Panc1 (cell line): Measurements from ENCODE around the gene C9orf85. TPM values are rescaled to one million over a fixed set of nuclear protein-coding genes. Genes with fewer than 3 reads are reported as not detected.

ENCODE experiments used
- ATAC-seq: fragments of 200-7000 bp; cut with Tn5 transposase; 2 replicates; pipeline ENCODE4 v1.9.1; 2020; ENCODE audit warnings: mild to moderate bottlenecking, moderate library complexity
- BruUV-seq: library from RNA; stranded (reverse); fragments of 400-500 nt; replicated peaks from 2 replicates; lab custom pipeline; 2021; lab: Mats Ljungman, UMichigan
- CTCF ChIA-PET: fragments of 300-600 bp; sonication (Branson Sonifier 250); formaldehyde crosslinking; loops from one replicate; lab custom pipeline; 2022; ENCODE audit warnings: antibody characterized with exemption; lab: Charles Lee
- POLR2A ChIA-PET: fragments of 300-600 bp; sonication (Branson Sonifier 250); formaldehyde crosslinking; loops from one replicate; lab custom pipeline; 2022; ENCODE audit warnings: antibody characterized with exemption; lab: Charles Lee
- DNase-seq: peaks from one replicate; pipeline ENCODE4 v3.0.0-alpha.2; 2010; ENCODE audit warnings: low read depth, low spot score
- H3K27ac ChIP-seq: 2 replicates; pipeline ENCODE4 v1.5.1; 2011; ENCODE audit warnings: mild to moderate bottlenecking, low read length, inconsistent platforms
- H3K27me3 ChIP-seq: fragments of 200-500 bp; sonication (Bioruptor generic); 2 replicates; pipeline ENCODE4 v1.6.0; 2014; ENCODE audit warnings: low read length, inconsistent platforms; ENCODE audit not compliant: control insufficient read depth, insufficient read depth
- H3K36me3 ChIP-seq: fragments of 200-500 bp; sonication (Bioruptor generic); 2 replicates; pipeline ENCODE4 v1.5.1; 2014; ENCODE audit warnings: inconsistent platforms, mild to moderate bottlenecking, low read length, moderate library complexity; ENCODE audit not compliant: control insufficient read depth, insufficient read depth
- H3K4me1 ChIP-seq: 2 replicates; pipeline ENCODE4 v1.5.1; 2011; ENCODE audit warnings: inconsistent platforms, mild to moderate bottlenecking, low read length, moderate library complexity; ENCODE audit not compliant: control insufficient read depth, insufficient read depth
- H3K4me3 ChIP-seq, 2 experiments: 2 replicates each; pipeline ENCODE4 v1.5.1; 2011 to 2012; ENCODE audit warnings: low read depth in 2 of 2, low read length in 2 of 2, mild to moderate bottlenecking in 2 of 2, inconsistent platforms in 1 of 2, moderate library complexity in 1 of 2
- H3K9me3 ChIP-seq: fragments of 200-500 bp; sonication (Bioruptor generic); 2 replicates; pipeline ENCODE4 v1.5.1; 2014; ENCODE audit warnings: low read depth, mild to moderate bottlenecking, inconsistent platforms, low read length, moderate library complexity; ENCODE audit not compliant: control insufficient read depth, insufficient read depth
- CTCF ChIP-seq: fragments of 450-650 bp; IDR thresholded peaks from 2 replicates; pipeline ENCODE4 v1.5.1; 2017; ENCODE audit warnings: mild to moderate bottlenecking
- POLR2AphosphoS5 ChIP-seq: IDR thresholded peaks from 2 replicates; pipeline ENCODE4 v1.6.1; 2012; ENCODE audit warnings: mild to moderate bottlenecking, low read depth, low read length, moderate library complexity
- REST ChIP-seq, 2 experiments: IDR thresholded peaks; 2 replicates each; pipeline ENCODE4 v1.6.1; 2011 to 2012; ENCODE audit warnings: low read depth in 2 of 2, control low read depth in 1 of 2, low read length in 1 of 2, mild to moderate bottlenecking in 1 of 2, moderate library complexity in 1 of 2; ENCODE audit not compliant: insufficient read depth in 1 of 2
- SIN3A ChIP-seq: IDR thresholded peaks from 2 replicates; pipeline ENCODE4 v1.6.1; 2012; ENCODE audit warnings: low read depth, mild to moderate bottlenecking, low read length, moderate library complexity, borderline replicate concordance; ENCODE audit not compliant: insufficient read depth
- TCF7L2 ChIP-seq: IDR thresholded peaks from 2 replicates; pipeline ENCODE4 v1.6.1; 2011; ENCODE audit warnings: mild to moderate bottlenecking, low read depth, low read length, inconsistent platforms
- in situ Hi-C: cut with HindIII; loops from 2 replicates; pipeline ENCODE4 v1.10.0; 2016; ENCODE audit warnings: low sequenced_read_pairs, low pct_unique_long_range_greater_than_20kb
- intact Hi-C: fragments of 100-400 bp; cut with micrococcal nuclease; formaldehyde crosslinking; loops from one replicate; pipeline ENCODE4 v1.10.0; 2022; ENCODE audit not compliant: unreplicated experiment
- total RNA-seq: library from RNA; stranded (reverse); gene quantifications from one replicate; pipeline ENCODE4 v1.2.1, GENCODE V29; 2021; ENCODE audit not compliant: unreplicated experiment

C9orf85 gene
- total RNA-seq, 1 experiment from 2014 or later, result 8.0 TPM

GRCh38 chr9:71985297-71985911, 74.0 kb downstream of the C9orf85 start:
- no TSS peak for BruUV-seq
- Histone ChIP-seq H3K4me1 (peaks cover 16% of the 10 kb centered on the region), H3K27me3 (no peaks in the 10 kb centered on the region), H3K27ac (peak overlapping the region; percentile 87), H3K36me3 (no peaks in the 10 kb centered on the region), H3K9me3 (no peaks in the 10 kb centered on the region), H3K4me3 (no peak overlapping the region)
- no peak for TF ChIP-seq TCF7L2
- TF ChIP-seq CTCF, result peak; percentile 38
- CTCF ChIA-PET, result interaction anchor here (1.1 kb wide), 1 partner anchor 40 kb away, joined by 4 read pairs; no protein-coding TSS in a partner anchor
- intact Hi-C loops, result no loop called here
- DNase-seq, result no peak
- no peak for ATAC-seq
- in situ Hi-C loops, result no loop called here
- POLR2A ChIA-PET, result interaction anchor here (0.6 kb wide), 1 partner anchor 76 kb away, joined by 6 read pairs; no protein-coding TSS in a partner anchor

- ATAC-seq (no peak), DNase-seq (no peak)
- Histone ChIP-seq H3K4me1 (peaks cover 16% of the 10 kb centered on the region), H3K4me3 (no peak overlapping the region), H3K27ac (peak overlapping the region; percentile 87), H3K9me3 (no peaks in the 10 kb centered on the region), H3K27me3 (no peaks in the 10 kb centered on the region), H3K36me3 (no peaks in the 10 kb centered on the region)
- in situ Hi-C loops (no loop called here), intact Hi-C loops (no loop called here)
- TF ChIP-seq REST (IDR thresholded peaks at IDR 0.05; ENCODE audit: insufficient read depth in 1 of 2, low read depth in 2 of 2, low read length in 1 of 2) (no peak), POLR2AphosphoS5 (no peak), TCF7L2 (no peak), SIN3A (no peak), CTCF (no peak)
- BruUV-seq, result no TSS peak
- CTCF ChIA-PET, result interaction anchor here (0.6 to 0.9 kb wide), 2 partner anchors 38 to 328 kb away, joined by 3 read pairs; no protein-coding TSS in a partner anchor
- POLR2A ChIA-PET, result interaction anchor here (0.6 to 0.7 kb wide), 3 partner anchors 20 to 152 kb away, joined by 3 to 6 read pairs (median 3); no protein-coding TSS in a partner anchor
Measured at GRCh38 chr9:71986900-71987299, 75.5 kb downstream of the C9orf85 start.
